SU-DHL-6 (cell line): ENCODE data around the gene RGMA.

Source experiments
- CTCF ChIP-seq: fragments of 200-600 bp; sonication (generic); IDR thresholded peaks from one replicate; pipeline ENCODE4 v1.5.1; 2017; ENCODE audit warnings: antibody characterized with exemption, mild to moderate bottlenecking, low read length, moderate library complexity; ENCODE audit not compliant: insufficient read depth, poor library complexity, severe bottlenecking
- EZH2phosphoT487 ChIP-seq: fragments of 200-600 bp; sonication (generic), shearing (Covaris generic); conservative IDR thresholded peaks from 2 replicates; pipeline ENCODE4 v1.6.1; 2018; ENCODE audit warnings: mild to moderate bottlenecking, antibody characterized with exemption, low read length, moderate library complexity, mixed read lengths

DNA sequence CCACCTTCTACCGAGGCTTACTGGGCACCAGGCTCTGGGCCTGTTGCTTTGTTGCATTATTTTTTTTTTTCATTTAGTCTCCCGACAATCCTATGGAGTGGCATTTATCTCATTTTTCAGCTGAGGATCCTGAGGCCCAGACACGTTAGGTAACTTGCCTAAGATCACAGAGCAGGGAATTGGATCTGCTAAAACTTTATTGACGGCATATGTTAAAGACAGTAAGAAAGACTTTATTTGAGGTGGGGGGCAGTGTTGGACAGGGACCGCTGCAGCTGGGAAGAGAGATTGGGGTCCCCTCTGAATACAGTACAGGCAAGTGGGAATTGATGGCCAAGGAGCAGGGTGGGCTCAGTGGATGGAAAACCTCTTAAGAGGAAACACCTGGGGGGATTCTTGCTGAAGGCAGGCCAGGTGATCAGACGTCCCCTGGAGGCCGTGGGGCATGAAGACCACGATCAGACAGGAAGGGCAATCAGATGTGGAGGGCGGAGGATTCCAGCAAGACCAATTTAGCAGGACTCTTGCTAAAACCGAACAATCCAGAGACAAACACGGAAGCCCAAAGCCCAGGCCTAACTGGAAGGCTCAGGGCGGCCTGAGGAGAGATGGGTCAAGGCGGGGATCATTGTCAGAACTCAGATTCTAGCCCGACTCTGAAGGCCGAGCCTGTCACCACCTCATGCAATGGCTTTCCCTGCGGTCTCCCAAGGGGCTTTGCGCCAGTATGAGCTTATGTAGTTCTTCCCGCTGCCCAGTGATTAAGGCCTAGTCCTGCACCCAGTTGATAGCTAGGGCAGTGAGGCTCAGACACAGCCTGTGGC is 53.7 kb downstream of the RGMA start:
- no peak for TF ChIP-seq CTCF
- no peak for TF ChIP-seq EZH2phosphoT487
